Measurements from ENCODE around the gene SMG6.

GRCh38 chr17:2233441-2233947 is 70.1 kb downstream of the SMG6 start:
- TF ChIP-seq CTCF (IDR thresholded peaks at IDR 0.05; ENCODE audit: insufficient read depth, low read depth, low read length) (no peak), EZH2 (IDR thresholded peaks at IDR 0.05; ENCODE audit: insufficient read depth, low read length) (no peak)

All from astrocyte (in vitro differentiated cells and primary cell).